ENCODE results near the gene PCA3. TPM values are rescaled to one million over a fixed set of nuclear protein-coding genes. Genes with fewer than 3 reads are reported as not detected.
A peak's percentile ranks its signal among the peaks of the same experiment; 100 is the strongest.

PCA3 gene
- total RNA-seq, 1 donor from 2014 or later, result not detected

GRCh38 chr9:76751001-76751400, 13.2 kb upstream of the PCA3 start:
- ATAC-seq (ENCODE audit: low read depth) (peak; percentile 22), DNase-seq (no peak)
- no peak overlapping the region for H3K27ac Mint-ChIP-seq
- peaks cover 2% of the 10 kb centered on the region for H3K27me3 Mint-ChIP-seq
- no peak overlapping the region for H3K4me3 Mint-ChIP-seq
- no peaks in the 10 kb centered on the region for H3K9me3 Mint-ChIP-seq
- no peaks in the 10 kb centered on the region for H3K36me3 Mint-ChIP-seq (ENCODE audit: low read depth)
- peaks cover 29% of the 10 kb centered on the region for H3K4me1 Mint-ChIP-seq
- CTCF ChIA-PET, result no interaction called here
- intact Hi-C loops (cut with micrococcal nuclease), result loop anchor here (10.0 kb wide), 1 partner anchor 1796 kb away; the partner anchor contains the start of gene C9orf40
- TF ChIP-seq CTCF (IDR thresholded peaks at IDR 0.05), result no peak
- POLR2A ChIA-PET, result no interaction called here

GRCh38 chr9:76756268-76756640, 8.0 kb upstream of the PCA3 start:
- Mint-ChIP-seq H3K27me3 (no peaks in the 10 kb centered on the region), H3K4me3 (peak overlapping the region; percentile 83), H3K36me3 (ENCODE audit: low read depth) (no peaks in the 10 kb centered on the region), H3K9me3 (no peaks in the 10 kb centered on the region), H3K27ac (peak overlapping the region; percentile 78), H3K4me1 (peaks cover 61% of the 10 kb centered on the region)
- DNase-seq (no peak), ATAC-seq (ENCODE audit: low read depth) (no peak)
- intact Hi-C loops (cut with micrococcal nuclease), result loop anchor here (5.0 to 10.0 kb wide), 2 partner anchors 299 to 1801 kb away; partner anchors contain the start of genes C9orf40 and GCNT1
- no peak for TF ChIP-seq CTCF (IDR thresholded peaks at IDR 0.05)
- CTCF ChIA-PET, result interaction anchor here (0.8 kb wide), 1 partner anchor 52 kb away, joined by 3 read pairs; no protein-coding TSS in a partner anchor
- POLR2A ChIA-PET, result interaction anchor here (0.9 to 1.4 kb wide), 3 partner anchors 297 to 1728 kb away, joined by 3 to 7 read pairs (median 3); partner anchors contain the start of genes CARNMT1, GCNT1 and RFK

- no peak for ATAC-seq (ENCODE audit: low read depth)
- Mint-ChIP-seq H3K27ac (no peak overlapping the region), H3K4me3 (no peak overlapping the region), H3K36me3 (ENCODE audit: low read depth) (no peaks in the 10 kb centered on the region), H3K4me1 (peaks cover 59% of the 10 kb centered on the region), H3K27me3 (no peaks in the 10 kb centered on the region), H3K9me3 (no peaks in the 10 kb centered on the region)
- CTCF ChIA-PET, result interaction anchor here (1.3 kb wide), 1 partner anchor 394 kb away, joined by 3 read pairs; no protein-coding TSS in a partner anchor
- no peak for TF ChIP-seq CTCF (IDR thresholded peaks at IDR 0.05)
- POLR2A ChIA-PET, result no interaction called here
- intact Hi-C loops (cut with micrococcal nuclease), result loop anchor here (5.0 to 10.0 kb wide), 2 partner anchors 300 to 1802 kb away; partner anchors contain the start of genes C9orf40 and GCNT1
- no peak for DNase-seq
Measured at GRCh38 chr9:76756941-76757673, 7.1 kb upstream of the PCA3 start.

- ChIA-PET CTCF (no interaction called here), POLR2A (no interaction called here)
- TF ChIP-seq CTCF (IDR thresholded peaks at IDR 0.05), result no peak
- no peak overlapping the region for H3K4me3 Mint-ChIP-seq
- H3K27me3 Mint-ChIP-seq, result no peaks in the 10 kb centered on the region
- H3K27ac Mint-ChIP-seq, result no peak overlapping the region
- intact Hi-C loops (cut with micrococcal nuclease), result loop anchor here (5.0 to 10.0 kb wide), 2 partner anchors 301 to 1804 kb away; partner anchors contain the start of genes C9orf40 and GCNT1
- H3K9me3 Mint-ChIP-seq, result no peaks in the 10 kb centered on the region
- no peaks in the 10 kb centered on the region for H3K36me3 Mint-ChIP-seq (ENCODE audit: low read depth)
- H3K4me1 Mint-ChIP-seq, result peaks cover 59% of the 10 kb centered on the region
- ATAC-seq (ENCODE audit: low read depth) (no peak), DNase-seq (no peak)
Measured at GRCh38 chr9:76758476-76758875, 5.8 kb upstream of the PCA3 start.

- Mint-ChIP-seq H3K4me3 (peak overlapping the region; percentile 55), H3K9me3 (no peaks in the 10 kb centered on the region), H3K36me3 (ENCODE audit: low read depth) (no peaks in the 10 kb centered on the region), H3K4me1 (peaks cover 54% of the 10 kb centered on the region), H3K27ac (peak overlapping the region; percentile 62), H3K27me3 (no peaks in the 10 kb centered on the region)
- no peak for TF ChIP-seq CTCF (IDR thresholded peaks at IDR 0.05)
- peak; percentile 34 for DNase-seq
- CTCF ChIA-PET, result no interaction called here
- peak; percentile 73 for ATAC-seq (ENCODE audit: low read depth)
- intact Hi-C loops (cut with micrococcal nuclease), result loop anchor here (5.0 to 10.0 kb wide), 2 partner anchors 302 to 1805 kb away; partner anchors contain the start of genes C9orf40 and GCNT1
- POLR2A ChIA-PET, result interaction anchor here (0.8 kb wide), 1 partner anchor 365 kb away, joined by 4 read pairs; the partner anchor contains the start of gene RFK
Measured at GRCh38 chr9:76759732-76760131, 4.5 kb upstream of the PCA3 start.
